ENCODE results near the gene IL11.

The IL11 gene

GRCh38 chr19:55341595-55342531 is 28.4 kb downstream of the IL11 start:
- ATAC-seq, result no peak
- TF ChIP-seq ZC3H10 (CRISPR knock-in tag; IDR thresholded peaks at IDR 0.05) (no peak), ISL1 (CRISPR knock-in tag; IDR thresholded peaks at IDR 0.05) (no peak), POU6F1 (CRISPR knock-in tag; IDR thresholded peaks at IDR 0.05; ENCODE audit: borderline replicate concordance, low read depth) (no peak), CSDC2 (CRISPR knock-in tag; IDR thresholded peaks at IDR 0.05) (no peak), CREB5 (CRISPR knock-in tag; IDR thresholded peaks at IDR 0.05; ENCODE audit: low read depth) (no peak), ARNTL (CRISPR knock-in tag; IDR thresholded peaks at IDR 0.05; ENCODE audit: borderline replicate concordance, low read depth) (no peak), TOX (CRISPR knock-in tag; IDR thresholded peaks at IDR 0.05; ENCODE audit: borderline replicate concordance) (no peak), PPARA (CRISPR knock-in tag; IDR thresholded peaks at IDR 0.05; ENCODE audit: borderline replicate concordance) (no peak), TSHZ2 (CRISPR knock-in tag; IDR thresholded peaks at IDR 0.05) (no peak), RARB (CRISPR knock-in tag; IDR thresholded peaks at IDR 0.05) (no peak), SNAI2 (CRISPR knock-in tag; IDR thresholded peaks at IDR 0.05) (no peak), ZFP30 (CRISPR knock-in tag; IDR thresholded peaks at IDR 0.05) (no peak), ESRRG (CRISPR knock-in tag; IDR thresholded peaks at IDR 0.05) (no peak)

GRCh38 chr19:55341171-55341588 is 29.1 kb downstream of the IL11 start:
- TF ChIP-seq TCF4 (CRISPR knock-in tag; IDR thresholded peaks at IDR 0.05; ENCODE audit: borderline replicate concordance) (no peak), GLIS3 (CRISPR knock-in tag; IDR thresholded peaks at IDR 0.05) (no peak), TOX (CRISPR knock-in tag; IDR thresholded peaks at IDR 0.05; ENCODE audit: borderline replicate concordance) (no peak), CSDC2 (CRISPR knock-in tag; IDR thresholded peaks at IDR 0.05) (no peak), POU6F1 (CRISPR knock-in tag; IDR thresholded peaks at IDR 0.05; ENCODE audit: borderline replicate concordance, low read depth) (no peak), ZC3H10 (CRISPR knock-in tag; IDR thresholded peaks at IDR 0.05) (no peak), PATZ1 (CRISPR knock-in tag; IDR thresholded peaks at IDR 0.05; ENCODE audit: borderline replicate concordance) (no peak), ARNTL (CRISPR knock-in tag; IDR thresholded peaks at IDR 0.05; ENCODE audit: borderline replicate concordance, low read depth) (no peak), ZNF70 (CRISPR knock-in tag; IDR thresholded peaks at IDR 0.05) (no peak), ZFP3 (CRISPR knock-in tag; IDR thresholded peaks at IDR 0.05) (no peak), CREB5 (CRISPR knock-in tag; IDR thresholded peaks at IDR 0.05; ENCODE audit: low read depth) (no peak), OSR1 (CRISPR knock-in tag; IDR thresholded peaks at IDR 0.05) (no peak), PPARA (CRISPR knock-in tag; IDR thresholded peaks at IDR 0.05; ENCODE audit: borderline replicate concordance) (no peak), ZNF8 (CRISPR knock-in tag; IDR thresholded peaks at IDR 0.05) (no peak), BACH2 (CRISPR knock-in tag; IDR thresholded peaks at IDR 0.05; ENCODE audit: borderline replicate concordance) (no peak), TSHZ2 (CRISPR knock-in tag; IDR thresholded peaks at IDR 0.05) (no peak)
- peak; percentile 23 for ATAC-seq
